GM10266 (cell line): Measurements from ENCODE around the gene GSPT1.

Source experiments
- DNase-seq: peaks from one replicate; pipeline ENCODE4 v3.0.0; 2012; ENCODE audit errors: extremely low spot score
- TF ChIP-seq, protein P1 (sequence below): IDR thresholded peaks from 2 replicates; pipeline ENCODE4 v1.5.1; 2012; ENCODE audit warnings: mild to moderate bottlenecking, low read depth; ENCODE audit not compliant: control insufficient read depth, insufficient read depth; ENCODE audit errors: missing control alignments

Gene GSPT1

DNA sequence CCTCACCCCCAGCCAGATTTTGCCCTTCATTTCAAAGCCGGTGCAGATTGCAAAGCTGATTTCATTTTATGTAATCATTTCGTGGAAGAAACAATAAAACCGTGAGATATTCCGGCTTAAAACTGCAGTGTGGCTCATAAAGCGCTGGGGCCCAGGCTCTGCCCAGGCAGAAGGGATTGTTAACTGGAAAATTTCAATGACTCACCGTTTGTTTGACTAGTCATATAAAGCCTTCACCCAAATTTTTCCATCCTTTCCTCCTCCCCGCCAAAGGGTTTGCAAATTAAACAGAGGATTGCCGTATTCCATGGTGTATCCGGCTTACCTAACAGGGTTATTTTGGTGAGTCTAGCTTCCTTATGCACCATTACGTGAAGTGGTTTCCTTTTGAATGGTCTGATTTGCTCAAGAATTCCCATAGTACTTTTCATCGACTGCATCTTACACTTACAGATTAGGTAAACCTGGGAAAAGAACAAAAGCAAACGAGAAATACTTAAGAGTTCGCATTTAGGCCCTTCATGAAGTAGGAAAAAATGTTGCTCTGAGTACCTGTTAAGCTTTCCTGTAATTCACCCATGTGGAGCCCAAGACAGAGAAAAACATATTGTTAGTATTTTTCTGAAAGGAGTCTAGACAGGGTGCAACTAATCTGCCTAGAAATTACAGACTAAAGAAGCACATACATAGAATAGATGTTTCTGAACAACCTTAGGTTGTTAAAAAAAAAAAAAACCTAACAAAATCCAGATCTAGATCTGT lies 949 bp upstream of the GSPT1 start:
- no peak for DNase-seq
- TF ChIP-seq, protein P1, sequence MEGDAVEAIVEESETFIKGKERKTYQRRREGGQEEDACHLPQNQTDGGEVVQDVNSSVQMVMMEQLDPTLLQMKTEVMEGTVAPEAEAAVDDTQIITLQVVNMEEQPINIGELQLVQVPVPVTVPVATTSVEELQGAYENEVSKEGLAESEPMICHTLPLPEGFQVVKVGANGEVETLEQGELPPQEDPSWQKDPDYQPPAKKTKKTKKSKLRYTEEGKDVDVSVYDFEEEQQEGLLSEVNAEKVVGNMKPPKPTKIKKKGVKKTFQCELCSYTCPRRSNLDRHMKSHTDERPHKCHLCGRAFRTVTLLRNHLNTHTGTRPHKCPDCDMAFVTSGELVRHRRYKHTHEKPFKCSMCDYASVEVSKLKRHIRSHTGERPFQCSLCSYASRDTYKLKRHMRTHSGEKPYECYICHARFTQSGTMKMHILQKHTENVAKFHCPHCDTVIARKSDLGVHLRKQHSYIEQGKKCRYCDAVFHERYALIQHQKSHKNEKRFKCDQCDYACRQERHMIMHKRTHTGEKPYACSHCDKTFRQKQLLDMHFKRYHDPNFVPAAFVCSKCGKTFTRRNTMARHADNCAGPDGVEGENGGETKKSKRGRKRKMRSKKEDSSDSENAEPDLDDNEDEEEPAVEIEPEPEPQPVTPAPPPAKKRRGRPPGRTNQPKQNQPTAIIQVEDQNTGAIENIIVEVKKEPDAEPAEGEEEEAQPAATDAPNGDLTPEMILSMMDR = no peak

DNA sequence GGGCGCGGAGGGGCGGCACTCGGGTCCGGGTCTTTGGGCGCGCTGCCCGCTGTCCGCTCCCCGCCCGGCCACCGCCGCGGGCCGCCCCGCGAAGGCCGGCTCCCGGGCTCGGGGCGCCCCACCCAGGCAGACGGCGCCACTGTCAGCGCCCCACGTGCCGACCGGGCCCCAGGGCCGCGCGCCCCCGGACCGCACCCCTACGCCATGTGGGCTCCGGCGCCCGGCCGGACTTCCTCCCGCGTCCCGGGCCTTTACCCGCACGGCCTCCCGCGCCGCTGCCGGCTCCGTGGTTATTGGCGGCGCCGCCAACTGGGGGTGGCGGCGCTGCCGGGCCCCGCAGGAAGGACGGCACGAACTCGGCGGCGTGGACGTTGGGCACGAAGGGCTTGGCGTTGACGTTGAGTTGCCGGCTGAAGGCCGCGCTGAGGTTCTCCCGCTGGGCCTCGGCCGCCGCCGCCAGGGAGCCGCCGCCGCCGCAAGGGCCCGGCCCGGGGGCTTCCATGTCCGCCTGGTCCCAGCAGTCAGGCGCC lies 577 bp downstream of the GSPT1 start:
- TF ChIP-seq, protein P1 = no peak
- peak; percentile 78 for DNase-seq

DNA sequence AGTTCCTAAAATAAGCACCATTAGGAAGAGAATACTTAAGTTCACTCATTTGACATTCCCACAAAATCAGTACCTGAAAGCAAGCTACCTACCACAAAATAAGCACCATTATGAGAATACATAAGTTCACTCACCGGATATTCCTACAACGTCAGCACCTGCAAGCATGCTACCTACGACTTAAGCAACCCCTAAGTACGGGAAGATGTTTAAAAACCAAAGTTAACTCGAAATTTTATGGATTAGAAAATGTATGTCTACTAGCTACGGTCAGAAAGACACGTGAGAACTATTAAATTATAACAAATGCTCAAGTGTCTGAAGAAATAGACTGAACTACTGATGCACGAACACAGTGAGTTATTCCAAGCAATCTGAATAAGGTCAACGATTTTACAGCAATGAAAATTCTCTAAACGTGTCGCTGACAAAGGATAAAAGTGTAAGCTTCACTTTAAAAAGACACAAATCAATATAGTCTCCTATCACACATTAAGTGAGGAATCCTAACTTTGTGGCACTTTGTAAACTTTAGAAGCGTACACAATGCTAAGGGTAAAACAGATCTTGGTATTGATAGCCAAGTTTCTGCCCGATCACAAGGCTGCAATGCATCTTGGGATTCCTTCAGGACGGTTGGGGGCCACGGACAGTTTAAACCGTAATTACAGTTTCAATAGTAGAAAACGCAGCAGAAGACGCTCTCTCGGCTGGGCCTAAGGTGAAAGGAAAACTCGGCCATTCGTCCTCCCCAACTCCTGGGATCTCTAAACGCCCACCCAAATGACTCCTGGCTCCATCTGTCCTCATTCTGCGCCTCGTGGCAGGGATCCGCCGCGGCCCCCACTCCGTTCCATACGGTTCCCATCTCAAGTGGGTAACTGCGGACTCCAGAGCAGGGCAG lies 1.3 kb downstream of the GSPT1 start:
- DNase-seq = peak; percentile 47
- TF ChIP-seq, protein P1 = no peak

DNA sequence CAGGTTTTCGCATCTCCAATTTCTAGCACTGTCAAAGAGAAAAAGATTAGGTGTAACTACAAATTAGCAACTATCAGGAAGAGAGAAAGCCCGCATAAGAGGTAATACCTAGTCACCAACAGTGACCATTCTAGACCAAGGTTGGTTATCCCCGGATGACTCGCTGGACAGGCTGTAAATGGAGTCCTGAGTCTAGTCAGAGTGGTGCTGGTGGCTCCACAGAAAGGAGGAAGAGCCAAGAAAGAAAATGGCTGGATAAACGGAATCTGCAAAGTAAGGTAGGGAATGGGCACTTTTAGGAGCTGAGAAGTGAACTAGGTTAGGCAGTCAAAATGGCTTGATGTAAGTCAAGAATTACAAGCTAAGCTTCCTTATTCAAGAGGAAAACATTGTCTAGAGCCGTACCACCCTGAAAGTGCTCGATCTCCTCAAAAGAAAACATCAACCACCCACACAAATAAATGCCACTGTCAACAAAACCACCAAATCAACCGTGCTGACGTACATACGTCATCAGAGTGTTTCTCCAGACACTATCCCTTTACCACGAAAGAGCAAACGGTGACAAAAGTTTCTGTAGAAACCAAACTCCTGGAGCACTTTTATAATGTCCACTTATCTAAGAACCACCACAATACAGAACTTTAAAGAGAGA lies 2.2 kb downstream of the GSPT1 start:
- no peak for DNase-seq
- TF ChIP-seq, protein P1 = no peak

DNA sequence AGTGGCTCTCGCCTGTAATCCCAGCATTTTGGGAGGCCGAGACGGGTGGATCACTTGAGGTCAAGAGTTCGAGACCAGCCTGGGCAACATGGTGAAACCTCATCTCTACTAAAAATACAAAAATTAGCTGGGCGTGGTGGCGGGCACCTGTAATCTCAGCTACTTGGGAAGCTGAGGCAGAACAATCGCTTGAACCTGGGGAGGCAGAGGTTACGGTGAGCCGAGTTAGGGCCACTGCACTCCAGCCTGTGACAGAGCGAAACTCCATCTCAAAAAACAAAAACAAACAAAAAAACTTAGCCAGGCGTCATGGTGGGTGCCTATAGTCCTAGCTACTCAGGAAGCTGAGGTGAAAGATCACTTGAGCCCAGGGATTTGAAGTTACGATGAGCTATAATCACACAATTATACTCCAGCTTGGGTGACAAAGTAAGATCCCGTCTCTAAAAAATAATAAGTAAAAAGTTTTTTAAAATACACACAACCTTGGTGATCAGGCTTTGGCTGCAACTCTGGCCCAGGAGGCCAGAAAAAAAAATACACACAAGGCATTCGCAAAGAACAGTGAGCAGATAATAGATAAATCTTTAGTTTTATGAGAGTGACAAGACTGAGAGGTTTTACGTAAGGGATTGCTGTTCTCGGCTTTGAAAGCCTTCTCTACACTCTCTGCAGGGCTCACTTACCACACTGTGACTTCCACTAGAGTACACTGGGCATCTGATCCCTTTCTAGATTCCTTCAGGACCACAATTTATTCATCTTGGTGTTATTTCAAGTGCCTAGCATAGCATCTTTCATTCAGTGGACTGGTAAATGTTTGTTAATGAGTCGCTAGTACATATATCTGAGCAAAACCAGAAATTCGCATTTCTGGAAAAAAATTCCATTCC lies 5.9 kb downstream of the GSPT1 start:
- no peak for DNase-seq
- TF ChIP-seq, protein P1 = no peak
